H1 (cell line): ENCODE data around the gene TSGA10IP. TPM values are rescaled to one million over a fixed set of nuclear protein-coding genes. Genes with fewer than 3 reads are reported as not detected.
A peak's percentile ranks its signal among the peaks of the same experiment; 100 is the strongest.

Experiments used
- ASH2L ChIP-seq: fragments of 200-600, 300-600 bp; sonication (generic); IDR thresholded peaks from one replicate; pipeline ENCODE4 v1.7.1; 2017; ENCODE audit warnings: low read length
- ATF3 ChIP-seq: IDR thresholded peaks from 2 replicates; pipeline ENCODE4 v1.6.1; 2011; ENCODE audit warnings: low read depth, mild to moderate bottlenecking, low read length; ENCODE audit not compliant: insufficient read depth
- BACH1 ChIP-seq: IDR thresholded peaks from 2 replicates; pipeline ENCODE4 v1.6.1; 2012; ENCODE audit warnings: low read length, improper control_type of control experiment
- CREB1 ChIP-seq: IDR thresholded peaks from 2 replicates; pipeline ENCODE4 v1.6.1; 2012; ENCODE audit warnings: inconsistent platforms
- CTBP2 ChIP-seq: IDR thresholded peaks from 2 replicates; pipeline ENCODE4 v1.7.0; 2011; ENCODE audit warnings: borderline replicate concordance, mild to moderate bottlenecking, moderate library complexity, mixed read lengths, low read length; ENCODE audit not compliant: insufficient read depth, insufficient read length
- EP300 ChIP-seq, 2 experiments: IDR thresholded peaks; 1 replicate in 1 of 2; 2 replicates in 1 of 2; pipeline ENCODE4 v1.6.1; 2011 to 2012; ENCODE audit warnings: low read depth in 2 of 2, low read length in 2 of 2, mild to moderate bottlenecking in 2 of 2, borderline replicate concordance in 1 of 2, inconsistent platforms in 1 of 2, moderate library complexity in 1 of 2
- JUND ChIP-seq: IDR thresholded peaks from 2 replicates; pipeline ENCODE4 v1.6.1; 2011; ENCODE audit warnings: mild to moderate bottlenecking, improper control_type of control experiment, low read length
- MAX ChIP-seq: IDR thresholded peaks from 2 replicates; pipeline ENCODE4 v1.6.1; 2012; ENCODE audit warnings: inconsistent platforms
- NANOG ChIP-seq: IDR thresholded peaks from 2 replicates; pipeline ENCODE4 v1.6.1; 2011; ENCODE audit warnings: low read length, low read depth, mild to moderate bottlenecking, inconsistent platforms; ENCODE audit not compliant: insufficient read depth, poor library complexity, severe bottlenecking
- POLR2A ChIP-seq, 2 experiments: IDR thresholded peaks; 1 replicate in 1 of 2; 2 replicates in 1 of 2; pipeline ENCODE4 v1.6.1; 2011; ENCODE audit warnings: low read depth in 2 of 2, low read length in 2 of 2, mild to moderate bottlenecking in 2 of 2; ENCODE audit errors: control extremely low read depth in 1 of 2
- SP1 ChIP-seq: IDR thresholded peaks from 2 replicates; pipeline ENCODE4 v1.6.1; 2011; ENCODE audit warnings: low read depth, low read length
- USF2 ChIP-seq: IDR thresholded peaks from 2 replicates; pipeline ENCODE4 v1.6.1; 2011; ENCODE audit warnings: low read length, improper control_type of control experiment
- polyA plus RNA-seq, 7 experiments: library from polyadenylated mRNA; depleted of rRNA in 3 of 7; stranded (reverse) in 5 of 7; unstranded in 2 of 7; fragments of >200 nt in 5 of 7; fragments of 200-250 nt in 2 of 7; gene quantifications; 1 replicate in 5 of 7; 2 replicates in 1 of 7; 4 replicates in 1 of 7; pipeline versions ENCODE4 v1.2.1 to v1.2.3, GENCODE V29; 2011 to 2013; ENCODE audit warnings: missing spikeins in 2 of 7, mixed read lengths in 2 of 7
- total RNA-seq: library from RNA; stranded (reverse); fragmentation: NEBNext Ultra II Directional; extraction: Animal tissue kit (Norgen Biotek cat#: 25700); gene quantifications from 2 replicates; pipeline ENCODE4 v1.2.1, GENCODE V29; 2021

TSGA10IP gene
- total and polyA plus RNA-seq, 2 of the 8 experiments (the other 6 are each of a cell fraction or from before 2014, with no cell fraction given): 1.9 to 6.0 TPM

- TF ChIP-seq MAX (peak; percentile 92), JUND (peak; percentile 66), NANOG (no peak), EP300 (IDR thresholded peaks at IDR 0.05; ENCODE audit: borderline replicate concordance in 1 of 2, low read depth in 2 of 2, low read length in 2 of 2) (peak in 1 of 2 experiments; percentile 76; a peak in 1 of 3 replicates), BACH1 (no peak), CTBP2 (peak; percentile 50), USF2 (no peak), ASH2L (peak; percentile 79), ATF3 (no peak), POLR2A (IDR thresholded peaks at IDR 0.05; ENCODE audit: control extremely low read depth in 1 of 2, low read depth in 2 of 2, low read length in 2 of 2) (peak in 1 of 2 experiments; percentile 61; a peak in 2 of 3 replicates), CREB1 (peak; percentile 87), SP1 (peak; percentile 45; the same call in 1 of the 2 replicates)
Observed at GRCh38 chr11:65900125-65900898, 45.0 kb upstream of the TSGA10IP start, which contains the start of gene FOSL1 (continued).
